T-helper 2 cell (primary cell): ENCODE data around the gene ZNF584.
"Not testable (repeated sequence)": the region's sequence is repeated elsewhere in the genome, so short reads cannot be mapped to it uniquely, and the experiment has no call there.

Experiments used
- DNase-seq, 5 experiments: peaks; one replicate each; pipeline versions ENCODE4 v3.0.0 to v3.0.0-alpha.2; 2012 to 2022

ZNF584 gene

DNA sequence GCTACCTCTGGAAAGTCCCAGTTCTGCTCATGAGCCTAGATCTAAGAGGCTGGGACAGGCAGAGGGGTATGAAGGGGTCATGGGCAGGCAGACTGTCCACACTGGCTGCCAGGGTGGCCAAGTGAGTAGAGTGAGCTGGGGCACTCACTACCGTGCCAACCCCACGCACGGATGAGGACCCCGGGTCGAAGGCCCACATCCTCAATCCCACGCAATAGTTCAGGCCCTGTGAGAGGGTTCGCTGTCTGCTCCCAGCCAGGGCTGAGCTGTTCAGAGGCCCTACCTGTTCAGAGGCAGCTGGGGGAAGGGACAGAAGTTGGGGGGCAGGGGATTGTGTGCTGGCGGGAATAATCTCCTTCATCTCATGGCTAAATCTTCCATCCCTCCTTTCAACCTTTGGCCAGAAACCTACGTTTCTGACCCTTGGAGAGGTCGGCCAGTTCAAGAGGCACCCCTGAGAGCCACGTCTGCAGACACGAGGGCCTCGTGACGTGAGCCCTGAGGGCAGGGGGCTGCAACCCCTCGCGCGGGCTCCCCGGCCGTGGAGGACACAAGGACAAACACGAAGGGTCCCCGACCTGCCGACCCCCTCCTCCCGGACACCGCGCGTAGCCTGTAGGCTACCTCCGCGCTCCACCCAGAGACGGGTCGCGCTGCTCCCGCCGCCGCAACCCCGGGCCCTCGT is 22.4 kb upstream of the ZNF584 start:
- peak in 1 of 5 experiments; percentile 60 for DNase-seq

DNA sequence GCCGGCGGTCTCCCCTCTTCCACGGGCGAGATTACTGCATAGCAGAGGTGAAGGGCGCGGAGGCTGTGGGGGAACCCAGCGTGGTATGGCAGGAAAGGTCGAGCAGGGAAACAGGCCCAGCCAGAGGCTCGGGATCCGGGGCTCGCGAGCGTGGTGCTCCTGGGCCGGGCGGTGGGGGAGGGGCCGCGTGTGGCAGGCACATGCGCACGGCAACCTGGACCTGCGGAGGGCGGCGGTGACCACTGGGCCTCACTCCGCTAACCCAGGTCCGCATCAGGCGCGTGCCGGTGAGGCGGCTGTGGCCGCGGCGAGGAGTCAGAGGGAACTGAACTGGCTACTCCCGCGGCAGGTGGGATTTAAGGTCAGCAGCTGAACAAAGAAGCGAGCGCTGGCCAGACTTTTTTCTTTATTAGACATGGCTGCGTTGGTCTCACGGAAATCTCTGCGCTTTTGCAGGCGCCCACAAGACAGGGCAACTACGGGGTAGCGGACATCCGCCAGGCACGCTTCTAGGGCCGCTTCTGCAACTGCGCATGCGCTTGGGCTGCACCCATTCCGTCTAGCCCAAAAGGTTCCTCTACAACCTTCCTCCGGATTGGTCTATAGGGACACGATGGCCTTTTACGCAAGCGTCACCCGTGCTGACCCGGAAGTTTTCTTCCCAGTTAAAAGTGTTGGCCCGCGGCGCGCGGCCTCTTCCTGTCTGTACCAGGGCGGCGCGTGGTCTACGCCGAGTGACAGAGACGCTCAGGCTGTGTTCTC is 21.7 kb upstream of the ZNF584 start, which contains the start of gene RPS5:
Gene RPS5 (plus strand): TSS at position 694 of the 762 bp plus-strand sequence. CDS start 869 bp downstream, outside the sequence.
- DNase-seq = peak; percentile 84 to 100 (median 95)

DNA sequence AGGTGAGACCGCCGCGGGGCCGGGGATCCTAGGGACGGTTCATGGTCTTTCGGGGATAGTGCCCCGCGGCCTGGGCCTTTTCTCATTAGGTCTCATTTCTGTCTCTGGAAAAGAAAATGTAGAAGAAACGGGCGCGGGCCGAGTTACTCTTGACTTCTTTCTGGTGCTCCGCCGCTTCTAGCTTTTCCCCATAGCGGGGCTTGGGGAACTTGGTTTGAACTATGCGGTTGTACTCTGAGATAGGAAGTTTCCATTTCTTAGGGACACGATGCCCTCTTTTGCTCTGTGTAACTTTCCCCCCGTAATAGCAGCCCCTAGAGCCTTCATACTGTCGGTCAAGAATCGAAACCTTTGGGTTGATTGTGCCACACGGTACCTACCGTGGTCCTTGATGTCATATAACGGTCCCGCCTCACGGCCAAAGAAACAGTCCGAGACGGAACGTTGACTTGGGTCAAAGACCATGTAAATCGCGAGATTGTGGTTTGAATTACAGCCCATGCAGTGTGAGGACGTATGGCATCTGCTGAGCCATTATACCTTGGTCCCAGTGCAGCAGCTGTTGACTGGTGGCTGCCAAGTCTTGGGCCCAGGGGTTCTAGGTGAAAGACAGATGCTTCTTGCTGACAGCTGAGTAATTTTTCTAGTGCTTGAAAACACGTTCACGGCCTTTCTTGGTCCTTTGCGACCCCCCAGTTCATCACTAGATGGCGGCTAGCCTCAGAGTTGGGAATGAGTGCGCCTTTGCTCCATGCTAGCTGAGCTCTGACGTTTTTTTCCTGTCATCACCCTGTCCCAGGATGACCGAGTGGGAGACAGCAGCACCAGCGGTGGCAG is 20.9 kb upstream of the ZNF584 start:
- DNase-seq = no peak

DNA sequence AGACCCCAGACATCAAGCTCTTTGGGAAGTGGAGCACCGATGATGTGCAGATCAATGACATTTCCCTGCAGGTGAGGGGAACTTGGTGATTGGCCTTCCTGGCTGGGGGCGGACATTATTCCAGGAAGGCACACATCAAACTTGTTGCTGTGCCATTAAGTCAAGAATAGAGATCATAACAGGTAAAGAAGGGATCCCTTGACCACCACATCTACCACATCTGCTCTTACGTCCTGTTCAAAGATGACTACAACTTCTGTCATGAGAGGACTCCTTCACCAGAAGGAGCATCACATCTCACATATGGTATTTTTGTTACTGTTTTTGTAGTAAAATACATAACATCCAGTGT is 20.3 kb upstream of the ZNF584 start:
- peak in 1 of 5 experiments; percentile 27 for DNase-seq

DNA sequence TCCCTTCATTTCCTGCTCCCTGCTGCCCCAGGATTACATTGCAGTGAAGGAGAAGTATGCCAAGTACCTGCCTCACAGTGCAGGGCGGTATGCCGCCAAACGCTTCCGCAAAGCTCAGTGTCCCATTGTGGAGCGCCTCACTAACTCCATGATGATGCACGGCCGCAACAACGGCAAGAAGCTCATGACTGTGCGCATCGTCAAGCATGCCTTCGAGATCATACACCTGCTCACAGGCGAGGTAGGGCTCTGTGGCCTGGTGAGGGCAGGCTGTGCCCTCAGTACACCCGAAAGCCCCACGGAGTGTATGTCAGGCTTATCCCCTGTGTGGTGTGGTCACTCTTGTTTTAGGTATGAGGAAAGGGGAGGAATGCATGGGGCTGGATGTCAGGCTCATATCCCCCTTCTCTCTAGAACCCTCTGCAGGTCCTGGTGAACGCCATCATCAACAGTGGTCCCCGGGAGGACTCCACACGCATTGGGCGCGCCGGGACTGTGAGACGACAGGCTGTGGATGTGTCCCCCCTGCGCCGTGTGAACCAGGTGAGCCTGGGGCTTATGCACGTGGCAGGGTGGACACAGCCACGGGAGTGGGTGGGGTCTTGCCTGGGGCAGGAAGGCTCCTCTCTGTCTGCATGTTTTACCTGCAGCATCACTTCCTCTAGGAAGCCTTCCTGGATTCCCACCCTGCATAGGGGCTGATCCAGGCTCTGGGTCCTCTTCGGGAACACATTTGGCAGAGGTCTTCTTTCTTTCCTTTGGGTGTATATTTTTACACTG is 15.3 kb upstream of the ZNF584 start:
- DNase-seq = no peak

DNA sequence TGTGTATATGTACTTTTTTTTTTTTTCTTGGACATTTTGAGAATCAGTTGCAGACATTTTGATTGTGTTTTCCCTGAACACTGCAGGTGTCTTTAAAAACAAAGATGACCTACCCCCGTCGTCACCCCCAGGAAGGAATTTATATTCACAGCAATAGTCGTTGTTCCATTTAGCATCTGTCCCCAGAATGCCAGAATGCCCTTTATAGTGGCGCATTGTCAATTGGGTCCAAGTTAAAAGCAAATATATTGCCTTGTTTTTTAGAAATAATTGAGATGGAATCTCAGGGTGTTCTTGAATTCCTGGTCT is 14.8 kb upstream of the ZNF584 start:
- DNase-seq = no peak

DNA sequence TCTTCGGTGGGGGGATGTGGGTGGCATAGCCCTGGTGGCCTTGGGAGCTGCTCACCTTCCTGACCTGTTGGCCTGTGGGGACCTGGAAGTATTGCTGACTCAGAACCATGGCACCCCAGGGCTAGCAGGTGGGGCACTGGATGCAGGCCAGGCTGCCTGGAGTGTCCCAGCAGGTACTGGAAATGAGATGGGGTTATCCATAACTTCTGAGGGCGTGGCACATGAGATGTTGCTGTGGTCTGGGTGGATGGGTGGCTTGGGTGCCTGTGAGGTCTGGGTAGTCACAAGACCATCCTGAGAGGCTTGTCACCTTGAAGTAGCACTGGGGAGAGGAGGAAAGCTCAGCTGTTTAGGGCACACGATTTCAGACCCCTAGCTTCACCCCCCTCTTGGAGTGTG is 13.6 kb upstream of the ZNF584 start:
- no peak for DNase-seq

DNA sequence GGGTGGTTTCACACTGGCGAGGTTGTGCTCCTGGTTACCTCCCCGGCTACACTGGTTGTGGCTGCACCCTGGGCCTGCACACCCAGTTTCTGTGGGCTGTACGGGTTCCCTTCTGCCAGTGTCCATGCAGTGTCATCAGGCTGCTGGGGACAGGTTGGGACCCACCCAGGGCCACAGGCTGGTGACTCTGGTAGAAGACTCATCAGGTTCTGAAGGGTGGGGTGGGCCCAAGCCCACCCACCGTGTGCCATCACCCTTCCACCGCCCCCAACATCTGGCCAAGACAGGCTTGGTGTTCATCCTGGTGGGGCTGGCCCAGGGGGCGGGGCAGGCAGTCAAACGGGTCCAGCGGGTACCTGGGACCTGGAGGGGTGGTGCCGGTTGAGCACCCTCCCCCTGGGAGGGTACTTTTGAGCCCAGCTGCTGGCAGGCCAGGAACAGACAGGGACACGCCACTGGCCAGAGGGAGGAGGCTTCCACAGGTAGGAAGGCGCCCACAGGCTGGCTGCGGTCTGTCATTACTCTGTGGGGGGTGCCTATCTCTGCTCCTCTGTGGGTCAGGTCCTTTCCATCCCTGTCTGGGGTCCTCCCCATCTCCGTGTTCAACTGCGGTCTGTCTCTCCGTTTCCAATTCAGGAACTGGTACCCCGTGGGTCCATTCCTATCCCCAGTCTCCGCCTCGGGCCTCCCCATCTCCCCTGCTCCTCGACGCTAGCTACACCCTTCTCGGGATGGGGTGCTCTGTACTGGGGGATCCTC is 13.1 kb upstream of the ZNF584 start, which contains the start of gene RNF225:
Gene RNF225 (plus strand): TSS at position 437 of the 759 bp plus-strand sequence. CDS start 434 bp downstream, outside the sequence.
- DNase-seq = no peak

DNA sequence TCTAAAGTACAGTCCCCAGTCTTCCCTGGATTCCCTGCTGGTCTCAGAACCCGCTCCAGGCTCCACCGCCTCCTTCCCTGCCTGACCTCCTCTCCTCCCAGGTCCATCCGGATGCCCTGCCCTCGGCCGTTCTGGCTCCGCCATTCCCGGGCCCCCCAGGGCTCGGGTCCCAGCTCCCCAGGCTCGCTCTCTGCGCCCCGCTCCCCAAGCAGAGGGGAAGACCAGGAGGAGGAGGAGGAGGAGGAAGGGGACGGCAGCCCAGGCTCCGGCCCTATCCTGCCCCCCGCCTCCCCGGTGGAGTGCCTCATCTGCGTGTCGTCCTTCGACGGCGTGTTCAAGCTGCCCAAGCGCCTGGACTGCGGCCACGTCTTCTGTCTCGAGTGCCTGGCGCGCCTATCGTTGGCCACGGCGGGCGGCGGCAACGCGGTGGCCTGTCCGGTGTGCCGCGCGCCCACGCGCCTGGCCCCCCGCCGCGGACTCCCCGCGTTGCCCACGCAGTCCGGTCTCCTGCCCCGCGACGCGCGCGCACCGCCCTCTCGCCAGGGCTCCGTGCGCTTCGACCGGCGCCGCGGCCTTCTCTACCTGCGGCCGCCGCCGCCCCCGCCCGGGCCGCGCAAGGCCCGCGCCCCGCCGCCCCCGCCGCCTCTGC is 12.3 kb upstream of the ZNF584 start:
- no peak for DNase-seq

DNA sequence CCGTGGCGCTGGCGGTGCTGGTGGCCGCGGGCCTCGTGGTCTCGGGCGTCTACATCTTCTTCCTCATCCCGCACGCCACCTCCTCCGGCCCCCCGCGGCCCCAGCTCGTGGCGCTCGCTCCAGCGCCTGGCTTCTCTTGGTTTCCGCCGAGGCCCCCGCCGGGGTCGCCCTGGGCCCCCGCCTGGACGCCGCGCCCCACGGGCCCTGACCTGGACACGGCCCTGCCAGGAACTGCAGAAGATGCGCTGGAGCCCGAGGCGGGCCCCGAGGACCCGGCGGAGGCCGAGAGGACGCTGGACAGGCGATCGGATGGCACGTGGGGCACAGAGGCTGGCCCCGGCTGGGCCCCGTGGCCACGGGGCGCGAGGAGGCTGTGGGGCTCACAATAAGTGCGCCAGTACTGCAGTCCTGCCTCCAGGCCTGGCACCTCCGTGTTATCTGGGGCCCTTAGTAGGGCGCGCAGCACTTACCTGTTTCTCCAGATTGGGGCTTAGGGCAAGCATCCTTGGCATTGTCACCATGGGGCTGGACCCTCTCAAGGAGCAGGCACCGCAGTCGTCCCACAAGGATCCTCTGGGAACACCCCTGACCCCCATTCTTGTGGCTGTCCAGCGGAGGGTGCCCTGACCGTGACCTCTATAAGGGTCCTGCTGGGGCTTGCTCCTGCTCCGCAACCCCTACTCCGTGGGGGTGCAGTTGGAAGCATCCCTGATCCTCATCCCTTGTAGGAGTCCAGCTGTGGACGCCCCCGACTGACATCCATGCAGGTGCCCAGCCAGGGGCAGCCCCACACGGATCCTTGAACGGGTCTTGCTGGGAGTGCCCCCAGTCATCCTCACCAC is 11.5 kb upstream of the ZNF584 start:
- DNase-seq = no peak

DNA sequence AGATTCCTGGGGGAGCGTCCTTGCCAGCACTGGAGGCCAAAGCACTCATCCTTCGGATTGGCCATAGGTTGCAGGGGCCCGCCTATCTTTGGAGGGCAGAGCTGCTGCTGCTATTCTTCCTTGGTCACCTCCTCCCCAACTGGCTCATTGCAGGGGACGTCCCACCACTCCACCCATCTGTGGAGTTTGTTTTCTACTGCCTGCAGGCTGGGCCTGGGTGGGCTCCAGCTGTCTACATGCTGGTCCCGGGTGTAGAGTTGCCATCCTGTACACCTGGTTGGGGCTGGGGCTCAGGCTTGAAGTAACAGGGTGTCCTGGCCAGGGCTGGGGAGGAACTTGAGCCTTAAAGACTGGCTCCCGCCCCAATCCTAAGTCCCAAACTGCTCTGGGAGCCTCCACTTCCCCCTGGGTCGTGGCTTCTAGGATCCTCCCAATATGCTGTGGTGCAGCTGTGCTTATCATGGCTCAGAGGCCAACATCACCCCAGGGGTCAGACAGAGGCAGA is 10.9 kb upstream of the ZNF584 start:
- no peak for DNase-seq

DNA sequence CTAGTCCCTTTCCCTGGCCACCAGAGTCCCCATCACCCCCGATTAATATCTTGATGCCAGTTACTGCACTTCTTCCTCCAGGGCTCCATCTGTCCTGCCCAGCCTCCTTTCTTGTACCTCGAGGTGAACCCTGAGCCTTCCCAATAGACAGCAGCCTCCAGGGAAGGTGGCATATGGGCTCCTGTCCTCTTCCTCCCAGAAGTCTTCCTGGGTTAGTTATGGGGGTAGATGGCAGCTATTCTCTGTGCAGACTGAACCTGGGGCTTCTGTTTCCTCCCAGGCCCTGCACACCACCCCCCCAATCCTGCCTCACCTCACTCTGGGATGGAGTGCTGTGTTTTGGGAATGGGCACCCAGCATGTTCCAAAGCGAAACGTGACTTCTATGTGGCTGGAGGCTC is 10.4 kb upstream of the ZNF584 start:
- no peak for DNase-seq

DNA sequence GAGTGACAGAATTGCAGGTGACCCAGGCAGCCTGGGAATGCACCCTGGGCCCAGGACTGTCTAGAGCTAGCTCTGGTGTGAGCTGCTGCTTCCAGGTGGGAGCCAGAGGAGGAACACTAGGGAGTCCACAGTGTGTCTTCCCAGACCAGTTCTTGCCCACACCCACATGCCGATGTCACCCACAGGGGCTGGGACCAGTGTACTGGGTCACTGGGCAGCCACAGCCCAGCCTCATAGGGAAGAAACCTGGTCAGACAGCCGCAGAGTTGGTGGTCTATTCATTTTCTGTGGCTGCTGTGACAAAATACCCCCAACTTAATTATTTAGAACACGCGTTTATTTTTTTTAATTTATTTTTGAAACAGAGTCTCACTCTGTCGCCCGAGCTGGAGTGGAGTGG is 9.9 kb upstream of the ZNF584 start:
- DNase-seq = no peak

DNA sequence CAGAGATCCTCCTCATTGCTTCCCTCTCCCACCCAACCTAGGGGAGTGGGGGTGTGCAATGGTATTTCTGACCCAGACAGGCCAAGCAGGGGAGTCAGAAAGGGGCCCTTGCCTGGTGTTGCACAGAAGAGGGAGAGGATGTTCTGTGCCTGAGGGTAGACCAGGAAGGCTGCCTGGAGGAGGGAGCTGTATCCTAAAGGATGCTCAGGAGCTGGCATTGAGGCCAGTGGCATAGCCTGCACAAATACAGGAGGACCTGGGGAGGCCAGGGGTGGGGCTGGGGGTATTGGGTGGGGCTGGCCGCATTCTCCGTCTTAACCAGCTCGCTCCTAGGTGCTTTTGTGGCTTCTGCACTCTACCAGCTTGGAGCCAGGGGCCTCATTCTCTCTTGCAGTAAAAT is 8.5 kb upstream of the ZNF584 start:
- DNase-seq = no peak

DNA sequence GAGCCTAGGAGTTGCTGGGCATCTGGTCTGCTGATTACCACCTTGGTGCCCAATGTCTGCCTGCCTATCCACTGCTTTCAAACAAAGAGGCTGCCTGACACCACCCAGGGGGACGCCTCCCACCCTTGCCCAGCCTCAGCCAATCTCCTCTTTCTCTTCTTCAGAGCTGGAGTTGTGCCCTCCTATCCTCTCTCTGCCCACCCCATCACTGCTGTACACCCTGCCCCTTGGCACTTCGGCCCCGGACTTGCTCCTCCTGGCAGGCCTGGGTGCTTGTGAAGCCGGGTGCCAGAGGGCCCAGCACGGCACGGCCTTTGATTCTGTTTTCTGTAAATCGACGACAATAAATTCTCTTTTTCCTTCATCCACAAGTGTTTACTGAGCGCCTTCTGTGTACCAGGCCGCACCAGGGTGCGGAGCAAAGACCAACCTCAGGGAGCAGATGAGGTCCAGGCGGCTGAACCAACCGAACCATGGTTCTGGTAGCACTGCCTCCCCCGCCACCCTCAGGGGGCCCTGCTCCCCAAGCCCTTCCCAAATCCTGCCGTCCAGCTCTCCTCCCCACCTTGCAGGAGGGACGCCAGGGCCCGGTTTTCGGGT is 8.0 kb upstream of the ZNF584 start:
- no peak for DNase-seq

DNA sequence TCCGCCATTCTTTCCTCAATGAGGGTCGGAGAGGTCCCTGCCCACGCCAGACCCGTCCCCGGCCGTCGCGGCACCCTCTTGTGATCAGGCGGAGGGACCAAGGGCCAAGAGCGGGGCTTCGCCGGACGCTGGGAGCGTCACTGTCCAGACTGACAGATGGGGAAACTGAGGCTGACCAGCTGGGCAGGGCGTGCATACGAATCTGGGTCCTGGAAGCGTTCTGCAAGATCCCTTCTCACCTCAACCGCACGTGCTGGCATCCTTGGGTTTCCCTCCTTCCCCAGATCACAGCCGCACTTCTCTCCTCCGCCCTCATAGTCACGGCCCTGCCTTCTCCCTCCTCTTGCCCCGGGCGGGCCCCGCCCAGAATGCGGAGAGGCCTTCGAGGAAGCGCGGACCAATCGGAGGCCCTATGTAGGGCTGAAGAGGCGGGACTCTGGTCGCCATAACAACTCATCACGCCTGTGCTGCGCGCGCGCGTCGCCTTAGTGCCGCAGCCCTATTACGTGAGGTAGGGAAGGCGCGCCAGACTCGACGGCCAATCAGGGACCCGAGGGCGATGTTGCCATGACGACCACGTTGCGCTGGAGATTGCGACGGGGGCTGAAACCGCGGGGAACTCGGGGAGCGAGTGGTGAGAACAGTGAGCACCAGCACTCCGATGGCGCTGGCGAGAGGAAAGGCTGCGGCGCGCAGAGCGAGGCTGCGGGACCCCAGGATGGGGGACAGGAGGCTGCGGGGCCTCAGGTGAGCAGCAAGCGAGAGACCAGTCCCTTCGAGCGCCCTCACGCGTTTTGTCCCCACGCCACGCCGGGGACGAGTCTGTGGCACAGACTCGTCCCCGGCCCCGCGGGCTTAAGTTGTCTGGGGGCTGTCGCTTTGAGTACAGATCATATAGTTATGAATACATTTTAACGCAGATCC is 7.3 kb upstream of the ZNF584 start:
- DNase-seq = peak; percentile 95 to 100 (median 99)

DNA sequence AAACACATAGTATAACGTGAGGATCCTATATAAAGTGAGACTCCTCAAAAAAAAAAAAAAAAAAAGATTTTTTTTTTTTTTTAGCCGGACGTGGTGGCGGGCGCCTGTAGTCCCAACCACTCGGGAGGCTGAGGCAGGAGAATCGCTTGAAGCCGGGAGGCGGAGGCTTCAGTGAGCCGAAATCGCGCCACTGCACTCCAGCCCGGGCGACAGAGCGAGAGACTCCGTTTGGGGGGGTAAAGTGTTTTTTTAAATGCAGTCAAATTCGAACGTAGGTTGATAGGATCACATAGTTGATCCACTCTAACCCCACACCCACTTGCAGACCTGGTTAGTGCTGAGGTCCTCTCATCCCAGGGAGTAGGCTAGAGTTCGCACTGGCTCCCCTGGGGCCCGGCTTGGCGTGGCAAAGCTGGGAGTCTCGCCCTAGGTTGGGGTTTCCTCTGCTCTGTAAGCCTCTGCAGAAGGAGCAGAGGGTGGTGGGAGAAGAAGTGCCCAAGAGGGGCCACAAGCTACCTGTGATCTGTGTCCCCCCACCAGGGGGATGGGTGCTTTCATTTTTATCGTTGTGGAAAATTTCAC is 6.5 kb upstream of the ZNF584 start:
- no peak for DNase-seq

DNA sequence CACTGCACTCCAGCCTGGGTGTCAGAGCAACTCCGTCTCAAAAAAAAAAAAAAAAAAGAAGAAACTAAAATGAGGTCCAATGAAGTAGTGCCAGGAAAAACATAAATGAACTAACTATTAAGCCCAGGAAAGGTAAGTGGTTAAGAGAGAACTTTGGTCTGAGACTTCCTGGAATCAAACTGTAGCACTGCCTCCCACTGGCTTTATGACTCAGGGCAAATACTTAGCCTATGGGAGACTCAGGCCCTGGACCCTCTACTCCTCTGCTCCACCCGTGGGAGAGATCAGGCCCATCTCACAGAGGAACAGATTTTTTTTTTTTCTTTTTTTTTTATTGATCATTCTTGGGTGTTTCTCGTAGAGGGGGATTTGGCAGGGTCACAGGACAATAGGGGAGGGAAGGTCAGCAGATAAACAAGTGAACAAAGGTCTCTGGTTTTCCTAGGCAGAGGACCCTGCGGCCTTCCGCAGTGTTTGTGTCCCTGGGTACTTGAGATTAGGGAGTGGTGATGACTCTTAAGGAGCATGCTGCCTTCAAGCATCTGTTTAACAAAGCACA is 4.5 kb upstream of the ZNF584 start:
- DNase-seq = not testable (repeated sequence)
